Activated effector memory CD4-positive, alpha-beta T cell treated with anti-CD3 and anti-CD28 coated beads, Interleukin-2, amount 50 U/mL, for 16 hours (primary cell): ENCODE measurements around the gene NAB2.
"Not testable (repeated sequence)": the region's sequence is repeated elsewhere in the genome, so short reads cannot be mapped to it uniquely, and the experiment has no call there.

Experiments used
- DNase-seq: peaks from one replicate; pipeline ENCODE4 v3.0.0-alpha.2; 2020

NAB2 gene, protein sequence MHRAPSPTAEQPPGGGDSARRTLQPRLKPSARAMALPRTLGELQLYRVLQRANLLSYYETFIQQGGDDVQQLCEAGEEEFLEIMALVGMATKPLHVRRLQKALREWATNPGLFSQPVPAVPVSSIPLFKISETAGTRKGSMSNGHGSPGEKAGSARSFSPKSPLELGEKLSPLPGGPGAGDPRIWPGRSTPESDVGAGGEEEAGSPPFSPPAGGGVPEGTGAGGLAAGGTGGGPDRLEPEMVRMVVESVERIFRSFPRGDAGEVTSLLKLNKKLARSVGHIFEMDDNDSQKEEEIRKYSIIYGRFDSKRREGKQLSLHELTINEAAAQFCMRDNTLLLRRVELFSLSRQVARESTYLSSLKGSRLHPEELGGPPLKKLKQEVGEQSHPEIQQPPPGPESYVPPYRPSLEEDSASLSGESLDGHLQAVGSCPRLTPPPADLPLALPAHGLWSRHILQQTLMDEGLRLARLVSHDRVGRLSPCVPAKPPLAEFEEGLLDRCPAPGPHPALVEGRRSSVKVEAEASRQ

DNA sequence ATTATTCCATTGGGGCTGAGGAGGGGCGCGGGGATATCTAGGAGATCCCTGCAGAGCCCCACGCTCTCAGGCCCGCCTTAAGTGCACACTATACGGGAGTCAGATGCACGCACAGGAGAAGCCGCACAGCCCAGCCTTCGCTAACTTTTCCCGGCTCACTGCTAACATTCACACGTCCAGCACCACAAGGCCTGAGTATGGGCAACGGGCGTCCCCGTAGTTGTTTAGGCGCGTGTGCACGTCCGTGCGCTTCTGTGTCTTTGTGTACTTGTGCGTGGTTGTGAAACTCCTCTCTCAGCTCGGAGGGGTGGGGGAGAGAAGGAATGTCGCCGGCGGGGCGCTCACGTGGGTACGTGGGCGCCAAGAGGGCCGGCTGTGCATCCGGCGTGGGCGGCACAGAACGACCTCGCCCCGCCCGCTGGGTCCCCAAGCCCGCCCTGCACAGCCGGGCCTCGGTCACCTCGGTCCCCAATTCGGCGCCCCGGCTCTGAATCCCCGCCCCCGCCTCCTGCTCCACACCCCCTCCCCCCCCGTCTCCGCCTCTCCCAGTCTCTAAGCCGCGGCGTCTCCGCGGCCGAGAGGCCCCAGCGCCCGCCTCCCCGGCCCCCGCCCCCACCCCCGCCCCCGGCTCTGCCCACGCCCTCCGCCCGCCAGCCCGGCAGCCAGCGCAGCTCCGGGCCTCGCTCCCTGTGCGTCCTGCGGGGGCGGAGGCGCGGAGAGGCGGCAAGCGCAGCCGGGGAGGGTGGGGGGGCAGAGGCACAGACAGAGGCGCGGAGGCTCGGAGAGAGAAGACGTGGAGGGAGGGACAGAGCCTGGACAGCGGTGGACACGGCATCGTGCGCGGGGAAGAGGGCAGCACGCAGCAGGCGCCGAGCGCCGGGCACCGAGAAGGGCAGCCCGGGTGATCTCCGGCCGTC, at the start of gene NAB2:
Gene NAB2 (plus strand): TSS at position 761 of the 917 bp plus-strand sequence. CDS start 158 bp downstream, outside the sequence.
- peak; percentile 95 for DNase-seq

DNA sequence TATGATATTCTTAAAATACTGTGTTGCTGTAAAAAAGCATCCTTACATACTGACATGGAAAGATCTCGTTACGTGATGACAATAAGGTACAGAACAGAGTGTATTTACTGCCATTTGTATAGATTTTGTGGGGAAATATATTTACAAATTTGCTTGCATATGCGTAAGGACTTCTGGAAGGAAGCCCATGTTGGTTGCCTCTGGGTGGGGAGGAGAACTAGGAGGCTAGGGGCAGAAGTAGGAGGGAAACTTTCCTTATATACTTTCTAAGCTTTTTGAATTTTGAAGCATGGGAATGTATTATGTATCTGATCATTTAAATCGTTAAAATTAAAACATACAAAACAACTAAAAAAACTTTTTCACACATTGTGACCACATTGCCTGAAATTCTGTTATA, 48.7 kb upstream of the NAB2 start:
- no peak for DNase-seq

DNA sequence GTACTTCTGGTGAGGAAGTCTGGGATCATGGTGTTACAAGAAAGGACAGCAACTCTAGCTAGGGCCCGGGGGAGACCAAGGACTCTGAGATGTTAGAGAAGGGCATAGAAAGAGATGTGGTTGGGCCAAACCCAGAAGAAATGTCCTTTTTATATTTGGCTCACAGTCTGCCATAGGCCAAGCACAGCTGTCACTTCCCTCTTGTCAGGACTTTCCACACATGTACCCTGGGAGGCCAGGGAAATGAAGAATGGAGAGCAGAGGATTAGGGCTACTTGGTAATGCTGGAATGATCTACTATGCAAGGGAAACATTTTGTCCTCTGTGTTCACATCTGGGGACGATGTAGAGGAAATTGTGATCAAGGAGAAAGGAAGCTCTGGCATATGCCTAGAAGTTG, 48.2 kb upstream of the NAB2 start:
- no peak for DNase-seq

DNA sequence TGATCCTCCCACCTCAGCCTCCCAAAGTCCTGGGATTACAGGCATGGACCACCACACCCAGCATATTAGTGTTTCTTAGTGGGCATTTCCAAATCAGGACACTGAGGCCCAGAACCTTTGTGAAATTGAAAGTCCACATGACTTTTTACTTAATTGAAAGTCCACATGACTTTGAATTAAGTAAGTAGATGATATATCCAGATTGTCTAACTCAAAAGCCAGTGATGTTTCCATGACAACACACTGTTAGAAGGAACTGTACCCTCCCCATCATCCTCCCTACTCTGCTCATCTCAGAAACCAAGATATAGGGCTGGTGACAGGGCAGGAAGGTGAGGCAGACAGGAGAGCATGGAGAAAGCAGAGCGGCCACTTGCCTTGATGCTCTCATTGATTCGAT, 46.2 kb upstream of the NAB2 start:
- DNase-seq, result no peak

DNA sequence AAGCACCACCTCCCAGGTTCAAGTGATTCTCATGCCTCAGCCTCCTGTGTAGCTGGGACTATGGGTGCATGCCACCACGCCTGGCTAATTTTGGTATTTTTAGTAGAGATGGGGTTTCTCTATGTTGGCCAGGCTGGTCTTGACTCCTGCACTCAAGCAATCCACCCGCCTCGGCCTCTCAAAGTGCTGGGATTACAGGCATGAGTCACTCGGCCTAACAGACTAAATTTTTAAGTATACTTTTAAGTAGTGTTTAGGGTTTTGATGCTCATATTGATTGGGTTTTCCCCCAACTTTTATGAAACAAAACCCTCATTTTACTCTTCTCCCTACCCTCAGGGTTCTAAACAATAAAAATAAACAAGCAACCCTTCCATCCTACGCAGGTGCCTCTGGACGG, 44.4 kb upstream of the NAB2 start:
- no peak for DNase-seq

DNA sequence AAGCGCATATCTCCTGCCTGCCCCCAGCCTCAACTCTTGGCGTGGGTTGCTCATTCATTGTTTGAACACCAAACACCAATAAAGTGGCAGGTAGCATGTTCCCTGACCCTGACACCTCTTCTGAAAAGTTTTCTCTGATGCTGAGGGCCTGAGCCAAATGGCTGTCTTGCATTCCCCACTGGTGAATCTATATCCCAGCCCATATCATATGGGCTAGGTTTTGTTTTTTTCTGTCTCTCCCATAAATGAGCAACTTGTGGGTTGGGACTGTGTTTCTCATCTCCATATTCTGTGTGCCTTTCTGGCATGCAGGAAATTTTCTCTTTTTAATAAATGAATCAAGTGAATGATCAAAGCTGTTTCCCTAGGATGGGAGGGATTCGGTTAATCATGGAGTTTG, 44.0 kb upstream of the NAB2 start:
- no peak for DNase-seq

DNA sequence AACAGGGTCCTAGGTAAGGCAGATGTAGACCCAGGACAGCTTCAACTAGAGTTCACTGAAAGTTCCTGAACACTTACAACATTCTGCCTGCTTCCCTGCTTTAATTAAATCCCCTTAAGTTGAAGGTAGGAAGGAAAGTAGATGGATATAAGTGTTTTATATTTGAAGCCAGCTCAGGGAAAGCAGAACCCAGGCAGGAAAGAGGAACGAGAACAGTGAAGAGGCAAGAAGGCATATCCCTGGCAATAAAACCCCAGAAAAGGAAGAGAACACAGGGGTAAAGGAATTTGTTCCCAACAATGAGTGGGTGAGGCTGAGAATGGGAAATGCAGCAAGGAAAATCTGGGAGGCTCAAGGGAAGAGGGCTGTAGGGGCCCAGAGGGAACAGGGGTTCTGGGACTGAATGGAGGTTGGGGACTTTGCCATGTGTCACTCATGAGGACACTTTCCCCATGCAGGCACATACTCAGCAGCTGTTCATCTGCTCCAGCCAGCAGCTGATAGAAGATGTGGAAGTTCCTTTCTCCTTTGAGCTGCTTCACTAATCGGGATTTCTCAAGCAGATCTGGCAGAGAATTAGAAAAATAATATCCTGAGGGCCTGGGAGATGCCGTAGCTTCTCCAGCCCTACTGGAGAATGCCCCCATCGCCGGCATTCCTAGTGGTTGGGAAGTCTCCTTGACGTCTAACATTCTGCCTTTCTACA, 42.7 kb upstream of the NAB2 start:
- DNase-seq, result no peak

DNA sequence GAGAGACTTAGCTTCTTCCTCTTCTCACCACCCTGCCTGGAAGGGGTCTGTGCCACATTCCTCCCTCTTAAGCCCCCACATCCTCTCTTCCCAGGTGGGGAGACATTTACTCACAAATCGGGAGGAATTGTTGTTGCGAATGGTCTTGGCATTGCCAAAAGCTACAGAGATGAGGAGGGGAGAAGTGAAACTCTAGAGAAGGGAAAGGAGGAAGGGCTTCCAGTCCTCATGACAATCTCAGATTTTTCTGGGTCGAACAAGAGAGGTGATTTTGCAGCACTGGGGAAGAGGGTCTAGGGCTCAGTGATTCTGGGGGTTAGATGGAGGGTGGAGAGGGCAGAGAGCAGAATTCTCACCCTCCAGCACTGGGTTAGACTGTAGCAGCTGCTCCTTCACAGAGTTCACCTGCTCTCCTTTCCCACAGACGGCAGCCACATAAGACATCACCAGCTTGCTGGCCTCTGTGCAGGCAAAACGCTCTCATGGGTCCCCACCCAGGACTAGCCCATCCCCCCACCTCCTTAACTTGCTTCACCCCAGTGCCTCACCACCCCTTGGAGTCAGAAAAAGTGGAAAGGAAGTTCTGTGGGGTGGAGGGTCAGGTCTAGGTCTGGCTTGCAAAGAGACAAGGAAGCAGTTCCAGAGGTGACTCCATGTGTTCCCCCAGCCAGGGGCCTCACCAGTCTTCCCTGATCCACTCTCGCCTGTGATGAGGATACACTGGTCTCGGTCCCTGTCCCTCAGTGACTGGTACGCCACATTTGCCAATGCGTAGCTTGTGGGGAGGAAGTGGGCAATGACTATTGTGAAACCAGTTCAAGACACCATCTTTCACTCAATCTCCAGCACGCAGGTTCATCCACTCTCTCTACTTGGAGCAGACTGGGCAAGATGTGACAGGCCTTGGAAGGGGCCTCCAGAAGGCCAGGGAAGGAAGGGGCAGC, 41.7 kb upstream of the NAB2 start:
- DNase-seq, result no peak

DNA sequence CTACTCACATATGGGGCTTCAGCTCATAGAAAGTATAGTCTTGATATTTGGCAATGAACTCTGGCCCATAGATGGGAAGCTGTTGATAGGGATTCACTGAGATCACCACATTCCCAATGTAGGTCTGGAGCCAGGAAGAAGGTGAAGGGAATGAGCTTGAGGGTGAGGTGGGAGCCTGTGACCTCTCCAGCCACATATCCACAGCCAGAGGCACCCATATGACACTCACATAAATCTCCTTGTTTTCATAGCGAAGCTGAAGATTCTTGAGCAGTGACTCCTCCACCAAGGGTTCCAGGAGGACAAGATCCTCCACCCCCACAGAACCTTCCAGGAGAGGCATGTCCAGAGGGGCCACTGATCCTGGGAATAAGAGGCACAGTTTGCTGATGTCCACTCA, 40.9 kb upstream of the NAB2 start:
- DNase-seq, result no peak

DNA sequence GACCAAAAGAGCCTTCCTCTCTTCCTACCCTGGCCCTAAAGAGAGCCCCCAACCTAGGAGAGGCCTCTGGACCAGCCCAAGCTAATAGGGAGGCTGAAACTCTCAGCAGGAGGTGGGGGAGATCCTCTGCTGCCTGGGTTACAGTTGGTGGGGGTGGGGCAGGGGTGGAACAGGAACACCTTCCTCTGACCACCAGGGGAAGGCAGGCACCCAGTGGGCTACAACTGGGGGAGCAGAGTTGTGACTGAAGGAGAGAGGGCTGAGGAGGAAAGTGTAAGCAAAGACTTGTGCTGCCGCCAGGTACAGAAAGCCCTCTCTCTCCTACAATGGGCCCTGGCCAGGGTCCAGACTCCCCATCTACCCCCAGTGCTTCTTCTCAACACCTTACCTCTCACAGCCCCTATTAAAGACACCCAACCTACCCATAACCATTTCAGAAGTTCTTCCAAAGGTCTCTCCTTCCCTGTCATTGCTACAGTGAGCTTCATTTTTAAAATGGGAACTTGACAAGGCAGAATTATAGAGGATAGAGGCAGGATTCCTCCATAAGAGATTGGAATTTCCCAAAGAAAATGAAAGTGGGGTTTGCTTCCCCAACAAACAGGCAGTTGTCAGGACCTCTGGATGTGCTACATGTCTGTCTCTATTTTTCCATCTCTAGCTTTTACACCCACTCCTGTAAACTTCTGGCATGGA, 40.3 kb upstream of the NAB2 start:
- no peak for DNase-seq

DNA sequence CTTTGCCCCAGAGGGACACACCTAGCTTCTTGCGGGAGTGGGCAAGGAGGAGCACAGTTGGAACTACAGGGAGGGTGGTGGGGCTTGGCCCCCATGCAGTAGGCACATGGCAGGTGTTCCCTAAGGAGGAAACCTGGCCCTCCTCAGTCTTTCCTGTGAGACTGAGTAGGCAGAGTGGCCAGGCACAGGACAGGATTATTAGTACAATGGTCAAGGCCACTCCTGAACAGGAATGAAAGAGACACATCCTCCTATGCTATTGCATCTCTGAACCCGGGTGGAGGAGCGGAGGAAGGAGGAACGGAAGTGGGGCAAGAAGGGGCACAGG, 39.8 kb upstream of the NAB2 start:
- DNase-seq, result no peak

DNA sequence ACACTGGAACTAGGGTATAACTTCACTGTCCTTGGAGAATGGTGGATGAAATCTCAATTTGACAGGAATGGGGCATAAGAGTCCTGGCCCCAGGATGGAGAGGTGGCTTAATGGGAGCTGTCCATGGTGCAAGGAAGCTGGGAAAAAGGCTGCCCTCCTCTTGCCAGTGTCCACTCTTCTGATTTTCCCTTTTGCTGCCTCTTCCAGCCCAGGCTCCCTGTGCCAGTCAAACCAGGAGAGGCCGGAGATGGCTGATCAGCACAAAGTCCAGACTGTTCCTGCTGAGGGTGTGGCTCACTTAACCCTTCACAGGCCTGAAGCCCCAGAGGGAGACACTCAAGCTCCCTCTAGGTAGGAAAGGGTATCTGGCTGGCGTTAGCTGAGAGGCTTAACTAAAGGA, 39.0 kb upstream of the NAB2 start, which contains the start of gene MYO1A:
Gene MYO1A (minus strand): TSS at position 240 of the 400 bp plus-strand sequence. CDS start 1,806 bp downstream, outside the sequence.
- DNase-seq, result no peak

DNA sequence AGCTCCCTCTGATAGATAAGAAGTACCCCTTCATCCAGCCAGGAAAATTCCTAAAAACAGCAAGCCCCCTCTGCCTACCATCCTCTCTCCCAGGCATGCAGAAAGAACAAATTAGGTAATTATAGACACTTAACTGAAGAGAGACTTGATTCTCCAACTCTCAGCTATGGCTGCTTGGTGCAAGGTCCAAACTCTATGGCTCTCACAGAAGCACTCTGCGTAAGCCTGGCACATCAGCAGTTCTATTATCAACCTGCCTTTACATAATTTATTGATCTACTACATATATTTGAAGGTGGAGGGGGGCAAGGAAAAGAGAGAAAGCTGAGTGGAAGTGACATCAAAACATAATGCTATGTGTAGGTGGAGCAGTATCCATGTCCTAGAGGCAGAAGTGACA, 37.9 kb upstream of the NAB2 start:
- no peak for DNase-seq

DNA sequence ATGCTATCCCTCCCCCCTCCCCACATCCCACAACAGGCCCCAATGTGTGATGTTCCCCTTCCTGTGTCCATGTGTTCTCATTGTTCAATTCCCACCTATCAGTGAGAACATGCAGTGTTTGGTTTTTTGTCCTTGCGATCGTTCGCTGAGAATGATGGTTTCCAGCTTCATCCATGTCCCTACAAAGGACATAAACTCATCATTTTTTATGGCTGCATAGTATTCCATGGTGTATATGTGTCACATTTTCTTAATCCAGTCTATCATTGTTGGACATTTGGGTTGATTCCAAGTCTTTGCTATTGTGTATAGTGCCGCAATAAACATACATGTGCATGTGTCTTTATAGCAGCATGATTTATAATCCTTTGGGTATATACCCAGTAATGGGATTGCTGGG, 35.8 kb upstream of the NAB2 start:
- not testable (repeated sequence) for DNase-seq

DNA sequence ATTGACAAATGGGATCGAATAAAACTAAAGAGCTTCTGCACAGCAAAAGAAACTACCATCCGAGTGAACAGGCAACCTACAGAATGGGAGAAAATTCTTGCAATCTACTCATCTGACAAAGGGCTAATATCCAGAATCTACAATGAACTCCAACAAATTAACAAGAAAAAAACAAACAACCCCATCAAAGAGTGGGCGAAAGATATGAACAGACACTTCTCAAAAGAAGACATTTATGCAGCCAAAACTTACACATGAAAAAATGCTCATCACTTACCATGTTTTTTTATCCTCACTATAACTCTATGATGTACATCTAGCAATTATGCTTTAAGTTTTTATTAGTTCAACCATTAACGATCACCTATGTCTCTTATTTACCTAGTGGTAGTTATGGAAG, 35.0 kb upstream of the NAB2 start:
- not testable (repeated sequence) for DNase-seq

DNA sequence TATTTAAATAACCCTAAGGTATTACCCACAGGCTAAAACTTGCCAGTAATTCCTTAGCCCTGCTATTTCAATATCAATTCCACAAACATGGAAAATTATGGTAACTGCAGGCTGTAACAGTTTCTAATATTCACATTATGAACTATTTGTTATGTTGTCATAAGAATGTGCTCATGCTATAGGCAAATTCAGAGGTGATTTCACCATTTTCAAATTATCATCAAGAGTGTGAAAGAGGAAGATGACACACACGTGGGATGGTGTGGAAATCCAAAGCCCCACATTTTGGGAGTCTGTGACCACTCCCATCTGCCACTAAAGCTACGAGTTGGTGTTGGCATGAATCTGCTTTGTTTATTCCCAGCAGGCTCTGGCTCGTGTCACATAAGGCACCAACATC, 33.1 kb upstream of the NAB2 start:
- DNase-seq, result no peak

DNA sequence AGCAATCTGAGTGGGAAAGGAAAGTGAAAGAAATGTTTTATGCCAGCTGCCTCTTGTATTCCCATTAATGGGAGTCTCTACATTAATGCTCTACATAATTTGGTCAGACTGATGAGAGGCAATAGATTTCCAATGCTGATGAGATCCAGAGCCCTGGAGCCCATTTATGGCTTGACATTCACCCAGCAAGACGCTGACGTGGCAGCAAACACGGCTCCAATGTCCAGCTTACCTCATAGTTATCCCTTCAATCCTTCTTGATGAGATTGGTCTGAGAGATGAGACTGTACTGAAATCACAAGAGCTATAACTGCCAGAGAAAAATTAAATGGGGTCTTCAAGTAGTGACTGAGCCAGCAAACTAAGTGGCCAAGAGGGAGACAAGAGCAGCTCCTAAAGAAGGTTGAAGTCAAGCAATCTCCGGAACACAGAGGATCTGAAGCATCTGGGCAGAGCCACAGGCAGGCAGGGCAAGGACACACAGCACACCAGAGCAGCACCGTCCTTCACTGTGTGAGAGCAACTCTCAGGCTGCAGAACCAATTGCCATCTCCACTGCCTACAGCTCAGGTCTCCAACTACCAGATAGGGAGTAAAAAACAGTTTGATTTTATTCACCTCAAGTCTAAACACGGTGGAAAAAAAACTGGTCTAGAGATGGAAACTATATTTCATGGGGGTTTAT, 31.7 kb upstream of the NAB2 start:
- DNase-seq, result no peak

DNA sequence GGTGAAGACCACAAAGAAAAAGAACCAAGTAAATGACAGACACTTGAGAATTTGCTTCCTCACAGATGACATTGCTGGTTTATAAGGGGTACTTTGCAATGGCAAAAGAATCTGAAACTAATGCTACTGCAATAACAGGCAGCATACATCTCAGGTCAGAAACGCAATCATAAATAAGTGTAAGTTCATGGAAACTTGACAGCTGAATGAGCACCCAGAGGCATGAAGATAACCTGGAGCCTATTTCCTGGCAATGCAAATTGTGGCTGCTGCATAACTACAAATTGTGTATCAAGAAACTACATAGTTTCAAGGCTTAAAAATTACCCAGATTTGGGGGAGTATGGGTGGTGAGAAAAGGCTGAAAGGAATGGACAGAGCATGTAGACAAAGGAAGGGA, 30.5 kb upstream of the NAB2 start:
- DNase-seq, result no peak

DNA sequence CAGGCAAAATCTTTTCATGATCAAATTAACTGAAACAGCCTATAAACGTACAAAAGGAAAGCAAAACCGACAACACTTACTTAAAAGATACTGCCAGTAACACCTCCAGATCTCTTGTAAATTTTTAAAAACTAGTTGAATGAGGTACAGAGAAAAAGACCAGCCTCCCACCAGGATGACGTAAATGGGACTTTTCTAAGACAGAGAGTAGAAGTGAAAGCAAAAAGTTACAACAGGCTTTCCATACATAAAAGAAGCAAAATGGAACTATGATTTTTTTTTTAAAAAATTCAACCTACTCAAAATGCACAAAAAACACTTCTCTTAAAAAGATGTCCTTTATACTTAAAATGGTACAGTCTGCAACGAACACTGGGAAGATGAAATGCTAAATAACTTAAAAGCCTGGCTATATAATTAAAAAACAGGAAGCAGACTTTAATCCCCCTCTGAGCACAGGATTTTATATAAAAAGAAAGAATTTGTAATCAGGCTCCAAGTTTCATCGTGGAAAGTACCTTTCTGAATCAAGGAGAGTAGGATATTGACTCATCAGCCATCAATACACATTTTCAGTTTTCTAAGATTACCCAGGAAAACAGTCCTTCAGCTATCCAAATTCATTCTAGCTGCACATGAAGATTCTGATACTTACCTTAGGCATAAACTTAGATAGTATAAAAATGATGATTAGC, 24.8 kb upstream of the NAB2 start:
- DNase-seq, result peak; percentile 72

DNA sequence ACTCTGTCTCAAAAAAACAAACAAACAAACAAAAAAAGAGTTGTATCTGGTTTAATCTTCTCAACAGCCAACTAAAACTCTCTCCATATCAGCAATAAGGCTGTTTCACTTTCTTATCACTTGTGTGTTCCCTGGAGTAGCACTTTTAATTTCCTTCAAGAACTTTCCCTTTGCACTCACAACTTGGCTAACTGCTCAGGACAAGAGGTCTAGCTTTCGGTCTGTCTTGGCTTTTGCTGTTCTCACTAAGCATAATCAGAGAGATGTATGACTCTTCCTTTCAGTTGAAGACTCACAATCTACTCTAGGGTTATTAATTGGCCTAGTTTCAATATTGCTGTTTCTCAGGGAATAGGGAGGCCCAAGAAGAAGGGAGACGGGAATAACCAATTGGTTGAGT, 22.7 kb upstream of the NAB2 start:
- no peak for DNase-seq
